HepG2 (cell line): Measurements from ENCODE around the gene CPEB2. TPM values are rescaled to one million over a fixed set of nuclear protein-coding genes. Genes with fewer than 3 reads are reported as not detected.

Experiments used
- ELF4 ChIP-seq: sonication (generic); formaldehyde crosslinking; IDR thresholded peaks from 2 replicates; pipeline ENCODE4 v1.5.0; 2020; ENCODE audit warnings: missing genetic modification reagents, mild to moderate bottlenecking, moderate library complexity, borderline replicate concordance
- FOXC1 ChIP-seq: sonication (generic); formaldehyde crosslinking; IDR thresholded peaks from 2 replicates; pipeline ENCODE4 v1.8.0; 2022; ENCODE audit warnings: mild to moderate bottlenecking, missing genetic modification reagents, borderline replicate concordance
- HDAC1 ChIP-seq: sonication (generic); formaldehyde crosslinking; IDR thresholded peaks from 2 replicates; pipeline ENCODE4 v1.5.1; 2020; ENCODE audit warnings: mild to moderate bottlenecking, missing genetic modification reagents
- NR2C2 ChIP-seq: sonication (generic); formaldehyde crosslinking; IDR thresholded peaks from 2 replicates; pipeline ENCODE4 v1.4.0; 2020; ENCODE audit warnings: missing genetic modification reagents, mild to moderate bottlenecking, moderate library complexity, borderline replicate concordance
- RCOR2 ChIP-seq: IDR thresholded peaks from 2 replicates; pipeline ENCODE4 v1.6.1; 2016; ENCODE audit warnings: missing biosample characterization, missing genetic modification reagents
- ZNF615 ChIP-seq: sonication (generic); formaldehyde crosslinking; IDR thresholded peaks from 2 replicates; pipeline ENCODE4 v1.5.0; 2020; ENCODE audit warnings: mild to moderate bottlenecking, missing genetic modification reagents, borderline replicate concordance
- polyA plus RNA-seq, 8 experiments: library from polyadenylated mRNA; depleted of rRNA in 3 of 8; stranded (reverse) in 7 of 8; unstranded in 1 of 8; fragments of >200 nt; fragmentation: Illumina TruSeq in 4 of 8; extraction: Trizol in 4 of 8; gene quantifications; 2 replicates each; pipeline versions ENCODE4 v1.2.1 to v1.2.3, GENCODE V29; 2011 to 2016; ENCODE audit warnings: low read depth in 4 of 8, missing spikeins in 1 of 8, mixed read lengths in 1 of 8; ENCODE audit not compliant: insufficient read depth in 1 of 8
- total RNA-seq, 5 experiments: library from RNA; depleted of rRNA; stranded (reverse); fragments of >200 nt; fragmentation: Illumina TruSeq; extraction: Trizol; gene quantifications; 2 replicates each; pipeline ENCODE4 v1.2.3, GENCODE V29; 2016; ENCODE audit warnings: low read depth in 1 of 5
- TF ChIP-seq, protein P1 (sequence below): sonication (generic); formaldehyde crosslinking; IDR thresholded peaks from 2 replicates; pipeline ENCODE4 v1.5.0; 2020; ENCODE audit warnings: mild to moderate bottlenecking, missing genetic modification reagents, borderline replicate concordance
- TF ChIP-seq, protein P2 (sequence below): sonication (generic); formaldehyde crosslinking; IDR thresholded peaks from 2 replicates; pipeline ENCODE4 v1.5.0; 2020; ENCODE audit warnings: mild to moderate bottlenecking, missing genetic modification reagents, moderate library complexity
- TF ChIP-seq, protein P3 (sequence below): sonication (generic); formaldehyde crosslinking; conservative IDR thresholded peaks from 2 replicates; pipeline ENCODE4 v1.8.1; 2023; ENCODE audit warnings: missing genetic modification reagents

The CPEB2 gene
- total and polyA plus RNA-seq, 2 of the 13 experiments (the other 11 are each of a cell fraction or from before 2014, with no cell fraction given), result 2.0 to 2.5 TPM

DNA sequence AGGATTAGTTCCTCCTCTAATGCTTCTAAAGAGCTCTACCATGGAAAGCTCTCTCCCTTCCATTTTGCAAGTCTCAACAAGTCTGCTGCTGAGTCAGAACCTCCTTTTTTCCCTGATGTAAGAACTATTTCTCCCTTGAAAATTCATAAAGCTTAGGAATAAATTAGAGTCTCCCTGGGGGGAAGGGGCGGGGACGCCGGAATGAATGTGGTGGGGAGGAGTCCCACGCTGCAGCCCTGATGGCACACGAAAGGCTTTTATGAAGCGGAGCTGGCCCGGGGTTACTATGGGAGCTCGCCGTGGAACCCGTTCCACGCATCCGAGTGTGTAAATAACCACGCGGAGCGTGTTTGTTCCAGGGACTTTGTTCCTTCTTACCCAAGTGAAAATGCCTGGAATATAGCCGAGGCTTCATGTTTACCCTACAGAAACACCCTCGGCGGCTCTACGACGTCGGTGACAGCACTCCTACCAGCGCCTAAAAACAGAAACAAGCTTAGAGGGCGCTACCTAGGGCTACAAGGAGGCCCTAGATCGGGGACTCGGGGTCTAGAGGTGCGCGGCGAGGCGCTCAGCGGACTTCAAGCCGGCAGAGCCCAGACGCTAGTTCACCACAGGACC is 923 bp upstream of the CPEB2 start (continued):
- TF ChIP-seq, protein P1, sequence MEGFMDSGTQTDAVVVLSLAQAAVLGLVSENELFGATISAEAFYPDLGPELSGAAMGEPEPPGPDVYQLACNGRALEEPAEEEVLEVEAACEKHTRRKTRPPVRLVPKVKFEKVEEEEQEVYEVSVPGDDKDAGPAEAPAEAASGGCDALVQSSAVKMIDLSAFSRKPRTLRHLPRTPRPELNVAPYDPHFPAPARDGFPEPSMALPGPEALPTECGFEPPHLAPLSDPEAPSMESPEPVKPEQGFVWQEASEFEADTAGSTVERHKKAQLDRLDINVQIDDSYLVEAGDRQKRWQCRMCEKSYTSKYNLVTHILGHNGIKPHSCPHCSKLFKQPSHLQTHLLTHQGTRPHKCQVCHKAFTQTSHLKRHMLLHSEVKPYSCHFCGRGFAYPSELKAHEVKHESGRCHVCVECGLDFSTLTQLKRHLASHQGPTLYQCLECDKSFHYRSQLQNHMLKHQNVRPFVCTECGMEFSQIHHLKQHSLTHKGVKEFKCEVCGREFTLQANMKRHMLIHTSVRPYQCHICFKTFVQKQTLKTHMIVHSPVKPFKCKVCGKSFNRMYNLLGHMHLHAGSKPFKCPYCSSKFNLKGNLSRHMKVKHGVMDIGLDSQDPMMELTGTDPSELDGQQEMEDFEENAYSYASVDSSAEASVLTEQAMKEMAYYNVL (CRISPR knock-in tag), result peak; percentile 14
- no peak for TF ChIP-seq RCOR2 (CRISPR knock-in tag)
- TF ChIP-seq, protein P2, sequence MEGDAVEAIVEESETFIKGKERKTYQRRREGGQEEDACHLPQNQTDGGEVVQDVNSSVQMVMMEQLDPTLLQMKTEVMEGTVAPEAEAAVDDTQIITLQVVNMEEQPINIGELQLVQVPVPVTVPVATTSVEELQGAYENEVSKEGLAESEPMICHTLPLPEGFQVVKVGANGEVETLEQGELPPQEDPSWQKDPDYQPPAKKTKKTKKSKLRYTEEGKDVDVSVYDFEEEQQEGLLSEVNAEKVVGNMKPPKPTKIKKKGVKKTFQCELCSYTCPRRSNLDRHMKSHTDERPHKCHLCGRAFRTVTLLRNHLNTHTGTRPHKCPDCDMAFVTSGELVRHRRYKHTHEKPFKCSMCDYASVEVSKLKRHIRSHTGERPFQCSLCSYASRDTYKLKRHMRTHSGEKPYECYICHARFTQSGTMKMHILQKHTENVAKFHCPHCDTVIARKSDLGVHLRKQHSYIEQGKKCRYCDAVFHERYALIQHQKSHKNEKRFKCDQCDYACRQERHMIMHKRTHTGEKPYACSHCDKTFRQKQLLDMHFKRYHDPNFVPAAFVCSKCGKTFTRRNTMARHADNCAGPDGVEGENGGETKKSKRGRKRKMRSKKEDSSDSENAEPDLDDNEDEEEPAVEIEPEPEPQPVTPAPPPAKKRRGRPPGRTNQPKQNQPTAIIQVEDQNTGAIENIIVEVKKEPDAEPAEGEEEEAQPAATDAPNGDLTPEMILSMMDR (CRISPR knock-in tag), result peak; percentile 4; the same call in 1 of the 2 replicates
- no peak for TF ChIP-seq ELF4 (CRISPR knock-in tag)
- peak; percentile 25; the same call in 1 of the 2 replicates for TF ChIP-seq HDAC1 (CRISPR knock-in tag)
- no peak for TF ChIP-seq ZNF615
- TF ChIP-seq FOXC1 (CRISPR knock-in tag), result peak; percentile 70; the same call in 1 of the 2 replicates
- TF ChIP-seq NR2C2 (CRISPR knock-in tag), result no peak
- TF ChIP-seq, protein P3, sequence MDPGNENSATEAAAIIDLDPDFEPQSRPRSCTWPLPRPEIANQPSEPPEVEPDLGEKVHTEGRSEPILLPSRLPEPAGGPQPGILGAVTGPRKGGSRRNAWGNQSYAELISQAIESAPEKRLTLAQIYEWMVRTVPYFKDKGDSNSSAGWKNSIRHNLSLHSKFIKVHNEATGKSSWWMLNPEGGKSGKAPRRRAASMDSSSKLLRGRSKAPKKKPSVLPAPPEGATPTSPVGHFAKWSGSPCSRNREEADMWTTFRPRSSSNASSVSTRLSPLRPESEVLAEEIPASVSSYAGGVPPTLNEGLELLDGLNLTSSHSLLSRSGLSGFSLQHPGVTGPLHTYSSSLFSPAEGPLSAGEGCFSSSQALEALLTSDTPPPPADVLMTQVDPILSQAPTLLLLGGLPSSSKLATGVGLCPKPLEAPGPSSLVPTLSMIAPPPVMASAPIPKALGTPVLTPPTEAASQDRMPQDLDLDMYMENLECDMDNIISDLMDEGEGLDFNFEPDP (CRISPR knock-in tag), result 0 out of 2 replicates have a peak, but pooled peaks have one; percentile 72
